Measurements from ENCODE around the gene HBEGF. TPM values are rescaled to one million over a fixed set of nuclear protein-coding genes. Genes with fewer than 3 reads are reported as not detected.

Gene HBEGF
- total and polyA plus RNA-seq, 4 donors: 0.60 to 1.0 (median 0.78) TPM

DNA sequence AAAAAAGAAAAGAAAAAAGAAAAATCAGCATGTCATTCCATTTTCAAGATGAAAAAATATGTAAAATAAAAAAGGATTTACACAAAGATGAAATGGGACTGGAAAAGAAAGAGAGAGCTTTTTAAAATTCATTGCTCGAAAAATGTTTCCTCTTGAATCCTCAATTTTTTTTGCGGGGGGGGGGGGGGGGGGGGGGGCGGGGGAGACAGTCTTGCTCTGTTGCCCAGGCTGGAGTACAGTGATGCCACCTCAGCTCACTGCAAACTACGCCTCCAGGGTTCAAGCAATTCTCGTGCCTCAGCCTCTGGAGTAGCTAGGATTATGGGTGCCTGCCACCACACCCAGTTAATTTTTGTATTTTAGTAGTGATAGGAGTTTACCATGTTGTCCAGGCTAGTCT lies 60.0 kb downstream of the HBEGF start:
- WGBS: 83% methylated on average over 5 of the region's 5 CpGs
- no peaks in the 10 kb centered on the region for H3K9me3 ChIP-seq (ENCODE audit: control insufficient read depth in 4 of 4, low read length in 3 of 4)
- H3K9ac ChIP-seq (ENCODE audit: low read depth in 1 of 2, low read length in 2 of 2): no peak overlapping the region
- H3K27me3 ChIP-seq (ENCODE audit: control insufficient read depth in 4 of 4, insufficient read depth in 4 of 4, low read length in 3 of 4): no peaks in the 10 kb centered on the region
- TF ChIP-seq GABPA (IDR thresholded peaks at IDR 0.05 in 1 of 2, conservative IDR thresholded peaks at IDR 0.05 in 1 of 2) (no peak), RXRA (IDR thresholded peaks at IDR 0.05) (no peak), RAD21 (IDR thresholded peaks at IDR 0.05) (no peak), EGR1 (IDR thresholded peaks at IDR 0.05; ENCODE audit: low read depth in 2 of 2) (no peak), TAF1 (conservative IDR thresholded peaks at IDR 0.05) (no peak), FOXA2 (IDR thresholded peaks at IDR 0.05) (no peak), NR2F2 (IDR thresholded peaks at IDR 0.05) (no peak), FOXA1 (IDR thresholded peaks at IDR 0.05) (no peak), SP1 (IDR thresholded peaks at IDR 0.05) (no peak), YY1 (IDR thresholded peaks at IDR 0.05) (no peak), HNF4G (IDR thresholded peaks at IDR 0.05) (no peak), HNF4A (conservative IDR thresholded peaks at IDR 0.05) (no peak)
- TF ChIP-seq, protein P1, sequence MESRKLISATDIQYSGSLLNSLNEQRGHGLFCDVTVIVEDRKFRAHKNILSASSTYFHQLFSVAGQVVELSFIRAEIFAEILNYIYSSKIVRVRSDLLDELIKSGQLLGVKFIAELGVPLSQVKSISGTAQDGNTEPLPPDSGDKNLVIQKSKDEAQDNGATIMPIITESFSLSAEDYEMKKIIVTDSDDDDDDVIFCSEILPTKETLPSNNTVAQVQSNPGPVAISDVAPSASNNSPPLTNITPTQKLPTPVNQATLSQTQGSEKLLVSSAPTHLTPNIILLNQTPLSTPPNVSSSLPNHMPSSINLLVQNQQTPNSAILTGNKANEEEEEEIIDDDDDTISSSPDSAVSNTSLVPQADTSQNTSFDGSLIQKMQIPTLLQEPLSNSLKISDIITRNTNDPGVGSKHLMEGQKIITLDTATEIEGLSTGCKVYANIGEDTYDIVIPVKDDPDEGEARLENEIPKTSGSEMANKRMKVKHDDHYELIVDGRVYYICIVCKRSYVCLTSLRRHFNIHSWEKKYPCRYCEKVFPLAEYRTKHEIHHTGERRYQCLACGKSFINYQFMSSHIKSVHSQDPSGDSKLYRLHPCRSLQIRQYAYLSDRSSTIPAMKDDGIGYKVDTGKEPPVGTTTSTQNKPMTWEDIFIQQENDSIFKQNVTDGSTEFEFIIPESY (IDR thresholded peaks at IDR 0.05): no peak
- TF ChIP-seq, protein P2, sequence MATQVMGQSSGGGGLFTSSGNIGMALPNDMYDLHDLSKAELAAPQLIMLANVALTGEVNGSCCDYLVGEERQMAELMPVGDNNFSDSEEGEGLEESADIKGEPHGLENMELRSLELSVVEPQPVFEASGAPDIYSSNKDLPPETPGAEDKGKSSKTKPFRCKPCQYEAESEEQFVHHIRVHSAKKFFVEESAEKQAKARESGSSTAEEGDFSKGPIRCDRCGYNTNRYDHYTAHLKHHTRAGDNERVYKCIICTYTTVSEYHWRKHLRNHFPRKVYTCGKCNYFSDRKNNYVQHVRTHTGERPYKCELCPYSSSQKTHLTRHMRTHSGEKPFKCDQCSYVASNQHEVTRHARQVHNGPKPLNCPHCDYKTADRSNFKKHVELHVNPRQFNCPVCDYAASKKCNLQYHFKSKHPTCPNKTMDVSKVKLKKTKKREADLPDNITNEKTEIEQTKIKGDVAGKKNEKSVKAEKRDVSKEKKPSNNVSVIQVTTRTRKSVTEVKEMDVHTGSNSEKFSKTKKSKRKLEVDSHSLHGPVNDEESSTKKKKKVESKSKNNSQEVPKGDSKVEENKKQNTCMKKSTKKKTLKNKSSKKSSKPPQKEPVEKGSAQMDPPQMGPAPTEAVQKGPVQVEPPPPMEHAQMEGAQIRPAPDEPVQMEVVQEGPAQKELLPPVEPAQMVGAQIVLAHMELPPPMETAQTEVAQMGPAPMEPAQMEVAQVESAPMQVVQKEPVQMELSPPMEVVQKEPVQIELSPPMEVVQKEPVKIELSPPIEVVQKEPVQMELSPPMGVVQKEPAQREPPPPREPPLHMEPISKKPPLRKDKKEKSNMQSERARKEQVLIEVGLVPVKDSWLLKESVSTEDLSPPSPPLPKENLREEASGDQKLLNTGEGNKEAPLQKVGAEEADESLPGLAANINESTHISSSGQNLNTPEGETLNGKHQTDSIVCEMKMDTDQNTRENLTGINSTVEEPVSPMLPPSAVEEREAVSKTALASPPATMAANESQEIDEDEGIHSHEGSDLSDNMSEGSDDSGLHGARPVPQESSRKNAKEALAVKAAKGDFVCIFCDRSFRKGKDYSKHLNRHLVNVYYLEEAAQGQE (IDR thresholded peaks at IDR 0.05): no peak
- TF ChIP-seq, protein P3, sequence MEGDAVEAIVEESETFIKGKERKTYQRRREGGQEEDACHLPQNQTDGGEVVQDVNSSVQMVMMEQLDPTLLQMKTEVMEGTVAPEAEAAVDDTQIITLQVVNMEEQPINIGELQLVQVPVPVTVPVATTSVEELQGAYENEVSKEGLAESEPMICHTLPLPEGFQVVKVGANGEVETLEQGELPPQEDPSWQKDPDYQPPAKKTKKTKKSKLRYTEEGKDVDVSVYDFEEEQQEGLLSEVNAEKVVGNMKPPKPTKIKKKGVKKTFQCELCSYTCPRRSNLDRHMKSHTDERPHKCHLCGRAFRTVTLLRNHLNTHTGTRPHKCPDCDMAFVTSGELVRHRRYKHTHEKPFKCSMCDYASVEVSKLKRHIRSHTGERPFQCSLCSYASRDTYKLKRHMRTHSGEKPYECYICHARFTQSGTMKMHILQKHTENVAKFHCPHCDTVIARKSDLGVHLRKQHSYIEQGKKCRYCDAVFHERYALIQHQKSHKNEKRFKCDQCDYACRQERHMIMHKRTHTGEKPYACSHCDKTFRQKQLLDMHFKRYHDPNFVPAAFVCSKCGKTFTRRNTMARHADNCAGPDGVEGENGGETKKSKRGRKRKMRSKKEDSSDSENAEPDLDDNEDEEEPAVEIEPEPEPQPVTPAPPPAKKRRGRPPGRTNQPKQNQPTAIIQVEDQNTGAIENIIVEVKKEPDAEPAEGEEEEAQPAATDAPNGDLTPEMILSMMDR (IDR thresholded peaks at IDR 0.05; ENCODE audit: low read depth, low read length, missing input control): no peak
- TF ChIP-seq, protein P4, sequence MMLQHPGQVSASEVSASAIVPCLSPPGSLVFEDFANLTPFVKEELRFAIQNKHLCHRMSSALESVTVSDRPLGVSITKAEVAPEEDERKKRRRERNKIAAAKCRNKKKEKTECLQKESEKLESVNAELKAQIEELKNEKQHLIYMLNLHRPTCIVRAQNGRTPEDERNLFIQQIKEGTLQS (IDR thresholded peaks at IDR 0.05): no peak
- TF ChIP-seq, protein P5, sequence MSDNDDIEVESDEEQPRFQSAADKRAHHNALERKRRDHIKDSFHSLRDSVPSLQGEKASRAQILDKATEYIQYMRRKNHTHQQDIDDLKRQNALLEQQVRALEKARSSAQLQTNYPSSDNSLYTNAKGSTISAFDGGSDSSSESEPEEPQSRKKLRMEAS (IDR thresholded peaks at IDR 0.05): no peak
- peaks cover 0 to 3% (median under 1%) of the 10 kb centered on the region in 4 donors for H3K4me1 ChIP-seq (ENCODE audit: control insufficient read depth in 4 of 4, insufficient read depth in 4 of 4, low read length in 3 of 4)
- DNase-seq (ENCODE audit: low spot score): no peak
- H3K36me3 ChIP-seq (ENCODE audit: control insufficient read depth in 4 of 4, insufficient read depth in 3 of 4, low read depth in 1 of 4, low read length in 3 of 4): no peaks in the 10 kb centered on the region
- H3K27ac ChIP-seq (ENCODE audit: low read depth in 1 of 2, low read length in 2 of 2): no peak overlapping the region
- no peak overlapping the region for H3K4me3 ChIP-seq (ENCODE audit: low read depth in 1 of 3, low read length in 3 of 3)

Measured in liver (tissue), 9 donors.